ENCODE results near the gene MYL3.

Gene MYL3

GRCh38 chr3:46849045-46849631, 14.1 kb downstream of the MYL3 start:
- no peak for DNase-seq

- DNase-seq: peak; percentile 31
Measured at GRCh38 chr3:46848271-46849044, 14.8 kb downstream of the MYL3 start.

GRCh38 chr3:46847744-46848143, 15.5 kb downstream of the MYL3 start:
- no peak for DNase-seq

- no peak for DNase-seq
Measured at GRCh38 chr3:46846624-46847542, 16.4 kb downstream of the MYL3 start.

- peak; percentile 74 for DNase-seq
Measured at GRCh38 chr3:46845860-46846623, 17.2 kb downstream of the MYL3 start.

GRCh38 chr3:46845397-46845859, 17.8 kb downstream of the MYL3 start:
- DNase-seq: peak; percentile 60

- DNase-seq: no peak
Measured at GRCh38 chr3:46844881-46845312, 18.3 kb downstream of the MYL3 start.

GRCh38 chr3:46844397-46844796, 18.8 kb downstream of the MYL3 start:
- no peak for DNase-seq

GRCh38 chr3:46843508-46843907, 19.7 kb downstream of the MYL3 start:
- DNase-seq: no peak

GRCh38 chr3:46840491-46840890, 22.8 kb downstream of the MYL3 start:
- DNase-seq: no peak

- DNase-seq: no peak
Measured at GRCh38 chr3:46838301-46838700, 24.9 kb downstream of the MYL3 start.

GRCh38 chr3:46835491-46835890, 27.8 kb downstream of the MYL3 start:
- no peak for DNase-seq

- DNase-seq: no peak
Measured at GRCh38 chr3:46835054-46835453, 28.2 kb downstream of the MYL3 start.

GRCh38 chr3:46833346-46834300, 29.6 kb downstream of the MYL3 start:
- DNase-seq: no peak

- DNase-seq: no peak
Measured at GRCh38 chr3:46831841-46832240, 31.4 kb downstream of the MYL3 start.

GRCh38 chr3:46831316-46831715, 31.9 kb downstream of the MYL3 start:
- no peak for DNase-seq

GRCh38 chr3:46830801-46831200, 32.4 kb downstream of the MYL3 start:
- DNase-seq: no peak

GRCh38 chr3:46829699-46830208, 33.5 kb downstream of the MYL3 start:
- no peak for DNase-seq

GRCh38 chr3:46825450-46825849, 37.8 kb downstream of the MYL3 start:
- peak; percentile 16 for DNase-seq

- DNase-seq: peak; percentile 21
Measured at GRCh38 chr3:46824211-46824970, 38.9 kb downstream of the MYL3 start.

Data from suppressor macrophage treated with lipopolysaccharide for 4 hours (primary cell).